Limb (tissue), 2 donors: ENCODE data around the gene PCDHGB5.
"Not testable (repeated sequence)": the region's sequence is repeated elsewhere in the genome, so short reads cannot be mapped to it uniquely, and the experiment has no call there.

ENCODE experiments used
- DNase-seq, 2 donors: peaks; one replicate each; pipeline ENCODE4 v3.0.0-alpha.2; 2016; ENCODE audit errors: extremely low spot score in 2 of 2

The PCDHGB5 gene

DNA sequence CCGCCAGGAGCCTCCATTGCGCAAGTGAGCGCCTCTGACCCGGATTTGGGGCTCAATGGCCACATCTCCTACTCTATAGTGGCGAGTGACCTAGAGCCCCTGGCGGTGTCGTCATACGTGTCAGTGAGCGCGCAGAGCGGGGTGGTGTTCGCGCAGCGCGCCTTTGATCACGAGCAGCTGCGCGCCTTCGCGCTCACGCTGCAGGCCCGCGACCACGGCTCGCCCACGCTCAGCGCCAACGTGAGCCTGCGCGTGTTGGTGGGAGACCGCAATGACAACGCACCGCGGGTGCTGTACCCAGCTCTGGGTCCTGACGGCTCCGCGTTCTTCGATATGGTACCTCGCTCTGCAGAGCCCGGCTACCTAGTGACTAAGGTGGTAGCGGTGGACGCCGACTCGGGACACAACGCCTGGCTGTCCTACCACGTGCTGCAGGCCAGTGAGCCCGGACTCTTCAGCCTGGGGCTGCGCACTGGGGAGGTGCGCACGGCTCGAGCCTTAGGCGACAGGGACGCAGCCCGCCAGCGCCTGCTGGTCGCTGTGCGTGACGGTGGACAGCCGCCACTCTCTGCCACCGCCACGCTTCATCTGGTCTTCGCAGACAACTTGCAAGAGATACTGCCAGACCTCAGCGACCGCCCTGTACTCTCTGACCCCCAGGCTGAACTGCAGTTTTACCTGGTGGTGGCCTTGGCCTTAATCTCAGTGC, 12.0 kb downstream of the PCDHGB5 start:
- no peak for DNase-seq

- DNase-seq, result no peak
Measured at GRCh38 chr5:141411575-141411974, 13.8 kb downstream of the PCDHGB5 start.

DNA sequence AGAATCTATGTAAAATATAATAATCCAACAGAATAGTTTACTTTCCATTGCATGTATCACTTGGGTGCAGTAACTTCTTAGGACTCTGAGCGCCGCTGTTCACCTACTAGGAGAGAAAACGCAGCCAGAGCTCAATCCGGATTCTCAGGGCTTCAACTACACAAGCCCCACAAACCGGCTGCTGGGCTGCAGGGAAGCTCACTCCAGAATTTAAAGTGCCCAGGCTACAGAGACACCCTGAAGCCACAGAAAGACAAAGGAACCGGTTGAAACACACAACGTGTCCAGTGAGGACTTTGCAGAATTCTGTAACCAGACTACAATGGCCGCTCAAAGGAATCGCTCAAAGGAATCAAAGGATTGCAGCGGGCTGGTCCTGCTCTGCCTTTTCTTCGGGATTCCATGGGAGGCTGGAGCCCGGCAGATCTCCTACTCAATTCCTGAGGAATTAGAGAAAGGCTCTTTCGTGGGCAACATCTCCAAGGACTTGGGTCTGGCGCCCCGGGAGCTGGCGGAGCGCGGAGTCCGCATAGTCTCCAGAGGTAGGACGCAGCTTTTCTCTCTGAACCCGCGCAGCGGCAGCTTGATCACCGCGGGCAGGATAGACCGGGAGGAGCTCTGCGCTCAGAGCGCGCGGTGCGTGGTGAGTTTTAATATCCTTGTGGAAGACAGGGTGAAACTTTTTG, 15.2 kb downstream of the PCDHGB5 start, which contains the start of gene PCDHGA10:
Gene PCDHGA10 (plus strand): TSS at position 134 of the 686 bp plus-strand sequence. CDS start 189 bp downstream, at position 323.
- DNase-seq, result peak in 1 of 2 donors; percentile 5

- no peak for DNase-seq
Measured at GRCh38 chr5:141413540-141414069, 15.9 kb downstream of the PCDHGB5 start.

DNA sequence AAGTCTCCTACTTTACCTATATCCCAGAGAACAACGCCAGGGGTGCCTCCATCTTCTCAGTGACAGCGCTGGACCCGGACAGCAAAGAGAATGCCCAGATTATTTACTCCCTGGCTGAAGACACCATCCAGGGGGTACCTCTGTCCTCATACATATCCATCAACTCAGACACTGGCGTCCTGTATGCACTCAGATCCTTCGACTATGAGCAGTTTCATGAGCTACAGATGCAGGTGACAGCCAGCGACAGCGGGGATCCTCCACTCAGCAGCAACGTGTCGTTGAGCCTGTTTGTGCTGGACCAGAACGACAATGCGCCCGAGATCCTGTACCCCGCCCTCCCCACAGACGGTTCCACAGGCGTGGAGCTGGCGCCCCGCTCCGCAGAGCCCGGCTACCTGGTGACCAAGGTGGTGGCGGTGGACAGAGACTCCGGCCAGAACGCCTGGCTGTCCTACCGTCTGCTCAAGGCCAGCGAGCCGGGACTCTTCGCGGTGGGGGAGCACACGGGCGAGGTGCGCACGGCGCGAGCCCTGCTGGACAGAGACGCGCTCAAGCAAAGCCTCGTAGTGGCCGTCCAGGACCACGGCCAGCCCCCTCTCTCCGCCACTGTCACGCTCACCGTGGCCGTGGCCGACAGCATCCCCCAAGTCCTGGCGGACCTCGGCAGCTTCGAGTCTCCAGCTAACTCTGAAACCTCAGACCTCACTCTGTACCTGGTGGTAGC, 17.0 kb downstream of the PCDHGB5 start:
- DNase-seq, result not testable (repeated sequence)

DNA sequence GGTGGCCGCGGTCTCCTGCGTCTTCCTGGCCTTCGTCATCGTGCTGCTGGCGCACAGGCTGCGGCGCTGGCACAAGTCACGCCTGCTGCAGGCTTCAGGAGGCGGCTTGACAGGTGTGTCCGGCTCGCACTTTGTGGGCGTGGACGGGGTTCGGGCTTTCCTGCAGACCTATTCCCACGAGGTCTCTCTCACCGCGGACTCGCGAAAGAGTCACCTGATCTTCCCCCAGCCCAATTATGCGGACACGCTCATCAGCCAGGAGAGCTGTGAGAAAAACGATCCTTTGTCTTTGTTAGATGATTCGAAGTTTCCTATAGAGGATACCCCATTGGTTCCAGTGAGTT, 17.5 kb downstream of the PCDHGB5 start:
- DNase-seq, result not testable (repeated sequence)

GRCh38 chr5:141417494-141418172, 19.9 kb downstream of the PCDHGB5 start, which contains the start of gene PCDHGB7:
Gene PCDHGB7 (plus strand): TSS chr5:141417677. CDS start chr5:141417860, 183 bp downstream.
- peak; percentile 44 to 67 for DNase-seq

- DNase-seq, result no peak
Measured at GRCh38 chr5:141419074-141419880, 21.5 kb downstream of the PCDHGB5 start.

DNA sequence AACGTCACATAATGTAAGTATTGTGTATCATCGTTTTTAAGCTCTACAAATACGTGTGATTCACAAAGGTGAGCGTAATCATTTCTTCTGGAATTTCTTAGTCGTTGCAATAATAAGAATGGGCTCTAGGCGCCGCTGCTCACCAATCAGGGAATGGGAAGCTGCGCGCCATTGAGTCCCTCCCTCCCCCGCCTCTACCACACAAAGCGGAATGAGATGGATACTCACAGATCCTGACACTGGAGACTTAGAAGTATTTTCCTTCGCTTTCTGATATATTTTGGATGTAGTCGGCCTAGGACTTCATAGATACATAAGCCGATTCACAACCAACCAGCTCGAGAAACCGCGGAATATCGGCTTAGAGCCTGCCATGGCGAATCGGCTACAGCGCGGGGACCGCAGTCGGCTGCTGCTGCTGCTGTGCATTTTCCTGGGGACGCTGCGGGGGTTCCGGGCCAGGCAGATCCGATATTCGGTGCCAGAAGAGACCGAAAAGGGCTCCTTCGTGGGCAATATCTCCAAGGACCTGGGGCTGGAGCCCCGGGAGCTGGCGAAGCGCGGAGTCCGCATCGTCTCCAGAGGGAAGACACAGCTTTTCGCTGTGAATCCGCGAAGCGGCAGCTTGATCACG, 23.2 kb downstream of the PCDHGB5 start, which contains the start of gene PCDHGA11:
Gene PCDHGA11 (plus strand): TSS at position 197 of the 634 bp plus-strand sequence. CDS start 177 bp downstream, at position 374.
- DNase-seq, result no peak

DNA sequence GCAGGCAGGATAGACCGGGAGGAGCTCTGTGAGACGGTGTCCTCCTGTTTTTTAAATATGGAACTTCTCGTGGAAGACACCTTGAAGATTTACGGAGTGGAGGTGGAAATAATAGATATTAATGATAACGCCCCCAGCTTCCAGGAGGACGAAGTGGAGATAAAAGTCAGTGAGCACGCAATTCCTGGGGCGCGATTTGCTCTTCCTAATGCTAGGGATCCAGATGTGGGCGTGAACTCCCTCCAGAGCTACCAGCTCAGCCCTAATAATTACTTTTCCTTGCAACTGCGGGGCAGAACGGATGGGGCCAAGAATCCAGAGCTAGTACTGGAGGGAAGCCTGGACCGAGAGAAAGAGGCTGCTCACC, 23.7 kb downstream of the PCDHGB5 start:
- DNase-seq, result no peak

DNA sequence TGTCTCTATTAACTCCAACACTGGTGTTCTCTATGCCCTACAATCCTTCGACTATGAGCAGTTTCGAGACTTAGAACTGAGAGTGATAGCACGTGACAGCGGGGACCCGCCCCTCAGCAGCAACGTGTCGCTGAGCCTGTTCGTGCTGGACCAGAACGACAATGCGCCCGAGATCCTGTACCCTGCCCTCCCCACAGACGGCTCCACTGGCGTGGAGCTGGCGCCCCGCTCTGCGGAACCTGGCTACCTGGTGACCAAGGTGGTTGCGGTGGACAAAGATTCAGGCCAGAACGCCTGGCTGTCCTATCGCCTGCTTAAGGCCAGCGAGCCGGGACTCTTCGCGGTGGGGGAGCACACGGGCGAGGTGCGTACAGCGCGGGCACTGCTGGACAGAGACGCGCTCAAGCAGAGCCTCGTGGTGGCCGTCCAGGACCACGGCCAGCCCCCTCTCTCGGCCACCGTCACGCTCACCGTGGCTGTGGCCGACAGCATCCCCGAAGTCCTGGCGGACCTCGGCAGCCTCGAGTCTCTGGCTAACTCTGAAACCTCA, 25.1 kb downstream of the PCDHGB5 start:
- DNase-seq, result no peak

- no peak for DNase-seq
Measured at GRCh38 chr5:141427783-141428426, 30.2 kb downstream of the PCDHGB5 start.

DNA sequence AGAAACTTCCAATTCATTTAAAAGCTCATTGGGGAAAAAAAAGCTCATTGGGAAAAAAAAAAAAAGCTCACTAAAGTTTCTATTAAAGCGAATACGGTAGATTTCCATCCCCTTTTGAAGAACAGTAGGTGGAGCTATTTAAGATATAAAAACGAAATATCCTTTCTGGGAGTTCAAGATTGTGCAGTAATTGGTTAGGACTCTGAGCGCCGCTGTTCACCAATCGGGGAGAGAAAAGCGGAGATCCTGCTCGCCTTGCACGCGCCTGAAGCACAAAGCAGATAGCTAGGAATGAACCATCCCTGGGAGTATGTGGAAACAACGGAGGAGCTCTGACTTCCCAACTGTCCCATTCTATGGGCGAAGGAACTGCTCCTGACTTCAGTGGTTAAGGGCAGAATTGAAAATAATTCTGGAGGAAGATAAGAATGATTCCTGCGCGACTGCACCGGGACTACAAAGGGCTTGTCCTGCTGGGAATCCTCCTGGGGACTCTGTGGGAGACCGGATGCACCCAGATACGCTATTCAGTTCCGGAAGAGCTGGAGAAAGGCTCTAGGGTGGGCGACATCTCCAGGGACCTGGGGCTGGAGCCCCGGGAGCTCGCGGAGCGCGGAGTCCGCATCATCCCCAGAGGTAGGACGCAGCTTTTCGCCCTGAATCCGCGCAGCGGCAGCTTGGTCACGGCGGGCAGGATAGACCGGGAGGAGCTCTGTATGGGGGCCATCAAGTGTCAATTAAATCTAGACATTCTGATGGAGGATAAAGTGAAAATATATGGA, 32.8 kb downstream of the PCDHGB5 start, which contains the start of gene PCDHGA12:
Gene PCDHGA12 (plus strand): TSS at position 176 of the 782 bp plus-strand sequence. CDS start 253 bp downstream, at position 429.
- no peak for DNase-seq

GRCh38 chr5:141431286-141431685, 33.5 kb downstream of the PCDHGB5 start:
- no peak for DNase-seq

GRCh38 chr5:141432308-141432707, 34.6 kb downstream of the PCDHGB5 start:
- not testable (repeated sequence) for DNase-seq

DNA sequence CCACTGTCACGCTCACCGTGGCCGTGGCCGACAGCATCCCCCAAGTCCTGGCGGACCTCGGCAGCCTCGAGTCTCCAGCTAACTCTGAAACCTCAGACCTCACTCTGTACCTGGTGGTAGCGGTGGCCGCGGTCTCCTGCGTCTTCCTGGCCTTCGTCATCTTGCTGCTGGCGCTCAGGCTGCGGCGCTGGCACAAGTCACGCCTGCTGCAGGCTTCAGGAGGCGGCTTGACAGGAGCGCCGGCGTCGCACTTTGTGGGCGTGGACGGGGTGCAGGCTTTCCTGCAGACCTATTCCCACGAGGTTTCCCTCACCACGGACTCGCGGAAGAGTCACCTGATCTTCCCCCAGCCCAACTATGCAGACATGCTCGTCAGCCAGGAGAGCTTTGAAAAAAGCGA, 35.0 kb downstream of the PCDHGB5 start:
- not testable (repeated sequence) for DNase-seq

GRCh38 chr5:141434006-141434405, 36.3 kb downstream of the PCDHGB5 start:
- no peak for DNase-seq

GRCh38 chr5:141437221-141437620, 39.5 kb downstream of the PCDHGB5 start:
- no peak for DNase-seq
